D721Med (cell line): ENCODE results near the gene CDKN1C.

Source experiments
- DNase-seq: peaks from one replicate; pipeline ENCODE4 v3.0.0; 2011; ENCODE audit warnings: low spot score; ENCODE audit not compliant: insufficient read length
- FAIRE-seq: peaks from 2 replicates; lab custom pipeline; 2011; peaks lifted over from hg19 to GRCh38; lab: Jason Lieb, UNC
- TF ChIP-seq, protein P1 (sequence below): IDR thresholded peaks from 2 replicates; pipeline ENCODE4 v1.5.1; 2012; ENCODE audit warnings: mild to moderate bottlenecking, control low read depth; ENCODE audit not compliant: insufficient read depth; ENCODE audit errors: missing control alignments

The CDKN1C gene

DNA sequence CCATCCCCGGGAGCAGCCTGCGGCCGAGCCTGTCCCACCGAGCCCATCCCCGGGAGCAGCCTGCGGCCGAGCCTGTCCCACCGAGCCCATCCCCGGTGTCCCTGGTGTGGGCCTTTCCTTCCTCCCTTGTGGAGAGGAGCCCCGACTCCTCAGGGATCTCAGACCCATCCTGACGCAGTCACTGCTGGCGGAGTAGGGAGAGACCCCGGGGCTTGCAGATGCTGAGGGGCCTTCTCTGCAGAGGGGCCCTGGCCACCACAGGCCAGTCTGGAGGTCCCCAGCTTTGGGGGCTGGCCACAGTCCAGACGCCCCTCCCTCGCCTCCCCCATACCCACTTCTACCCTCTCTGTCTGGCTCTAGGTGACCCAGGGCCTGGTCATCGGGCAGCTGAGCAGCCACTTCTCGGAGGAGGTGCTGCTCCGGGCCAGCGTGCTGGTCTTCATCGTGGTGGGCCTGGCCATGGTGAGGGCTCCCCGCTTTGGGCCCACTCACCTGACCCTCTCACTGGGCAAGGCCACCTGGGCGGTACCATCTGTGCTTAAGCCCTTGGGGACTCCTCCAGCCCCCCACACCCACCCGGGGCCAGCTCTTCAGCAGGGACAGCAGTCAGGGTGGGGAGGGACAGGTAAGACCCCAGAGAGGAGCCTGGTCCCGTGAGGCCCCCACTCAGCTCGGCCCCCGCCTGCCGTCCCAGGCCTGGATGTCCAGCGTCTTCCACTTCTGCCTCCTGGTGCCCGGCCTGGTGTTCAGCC, 36.3 kb upstream of the CDKN1C start:
- FAIRE-seq (no peak), DNase-seq (no peak)
- TF ChIP-seq, protein P1, sequence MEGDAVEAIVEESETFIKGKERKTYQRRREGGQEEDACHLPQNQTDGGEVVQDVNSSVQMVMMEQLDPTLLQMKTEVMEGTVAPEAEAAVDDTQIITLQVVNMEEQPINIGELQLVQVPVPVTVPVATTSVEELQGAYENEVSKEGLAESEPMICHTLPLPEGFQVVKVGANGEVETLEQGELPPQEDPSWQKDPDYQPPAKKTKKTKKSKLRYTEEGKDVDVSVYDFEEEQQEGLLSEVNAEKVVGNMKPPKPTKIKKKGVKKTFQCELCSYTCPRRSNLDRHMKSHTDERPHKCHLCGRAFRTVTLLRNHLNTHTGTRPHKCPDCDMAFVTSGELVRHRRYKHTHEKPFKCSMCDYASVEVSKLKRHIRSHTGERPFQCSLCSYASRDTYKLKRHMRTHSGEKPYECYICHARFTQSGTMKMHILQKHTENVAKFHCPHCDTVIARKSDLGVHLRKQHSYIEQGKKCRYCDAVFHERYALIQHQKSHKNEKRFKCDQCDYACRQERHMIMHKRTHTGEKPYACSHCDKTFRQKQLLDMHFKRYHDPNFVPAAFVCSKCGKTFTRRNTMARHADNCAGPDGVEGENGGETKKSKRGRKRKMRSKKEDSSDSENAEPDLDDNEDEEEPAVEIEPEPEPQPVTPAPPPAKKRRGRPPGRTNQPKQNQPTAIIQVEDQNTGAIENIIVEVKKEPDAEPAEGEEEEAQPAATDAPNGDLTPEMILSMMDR: no peak

DNA sequence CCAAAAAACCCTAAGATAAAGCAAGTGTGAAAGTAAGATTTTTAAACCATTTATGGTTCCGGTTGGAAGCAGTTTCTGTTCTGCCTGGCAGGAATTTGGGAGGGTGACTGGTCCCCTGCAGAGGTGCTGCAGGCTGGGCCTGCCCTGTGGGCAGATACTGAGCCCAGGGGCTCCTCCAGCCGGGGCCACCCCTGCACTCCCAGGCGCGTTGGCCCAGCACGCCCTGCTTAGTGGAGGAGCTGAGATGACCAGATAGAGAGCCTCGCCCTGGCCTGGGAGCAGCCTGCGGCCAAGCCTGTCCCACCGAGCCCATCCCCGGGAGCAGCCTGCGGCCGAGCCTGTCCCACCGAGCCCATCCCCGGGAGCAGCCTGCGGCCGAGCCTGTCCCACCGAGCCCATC, 35.7 kb upstream of the CDKN1C start:
- FAIRE-seq (no peak), DNase-seq (no peak)
- TF ChIP-seq, protein P1: no peak

DNA sequence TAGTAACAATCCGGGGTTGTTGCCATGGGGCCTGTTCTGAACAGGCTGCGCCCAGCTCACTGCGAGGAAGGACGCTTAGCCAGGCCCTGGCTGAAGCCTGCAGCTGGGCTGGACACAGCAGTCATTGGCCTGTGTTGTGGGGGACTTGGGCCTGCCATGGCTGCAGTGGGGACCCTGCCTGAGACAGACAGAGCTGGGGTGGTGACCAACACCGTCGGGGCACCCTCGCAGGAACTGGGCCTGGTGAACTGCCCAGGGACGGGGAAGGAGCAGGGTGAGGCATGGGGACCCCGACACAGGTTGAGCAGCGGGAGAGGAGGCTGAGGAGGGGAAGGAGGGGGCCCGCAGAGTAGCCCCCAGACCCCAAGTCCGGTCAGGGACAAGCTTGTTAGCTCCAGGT, 34.8 kb upstream of the CDKN1C start:
- no peak for DNase-seq
- TF ChIP-seq, protein P1: no peak
- FAIRE-seq: no peak

DNA sequence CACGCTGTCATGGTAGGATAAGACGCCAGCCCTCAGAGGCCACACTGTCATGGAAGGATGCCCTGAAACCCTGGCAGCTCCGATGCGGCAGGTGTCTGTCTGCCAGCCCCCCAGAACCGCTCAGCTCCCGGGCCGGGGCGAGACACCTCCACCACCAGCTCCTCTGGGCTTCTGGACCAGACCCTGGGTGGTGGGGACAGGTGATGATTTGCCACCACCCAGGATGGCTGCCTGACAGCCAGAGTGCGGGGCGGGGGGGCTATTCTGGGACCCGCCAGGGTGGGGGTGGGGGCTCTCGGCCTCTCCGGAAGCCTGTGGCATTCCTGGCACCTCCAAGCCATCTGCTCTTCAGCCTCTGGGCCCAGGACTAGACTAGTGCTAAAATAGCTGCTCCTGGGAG, 34.3 kb upstream of the CDKN1C start:
- DNase-seq: no peak
- TF ChIP-seq, protein P1: no peak
- no peak for FAIRE-seq

DNA sequence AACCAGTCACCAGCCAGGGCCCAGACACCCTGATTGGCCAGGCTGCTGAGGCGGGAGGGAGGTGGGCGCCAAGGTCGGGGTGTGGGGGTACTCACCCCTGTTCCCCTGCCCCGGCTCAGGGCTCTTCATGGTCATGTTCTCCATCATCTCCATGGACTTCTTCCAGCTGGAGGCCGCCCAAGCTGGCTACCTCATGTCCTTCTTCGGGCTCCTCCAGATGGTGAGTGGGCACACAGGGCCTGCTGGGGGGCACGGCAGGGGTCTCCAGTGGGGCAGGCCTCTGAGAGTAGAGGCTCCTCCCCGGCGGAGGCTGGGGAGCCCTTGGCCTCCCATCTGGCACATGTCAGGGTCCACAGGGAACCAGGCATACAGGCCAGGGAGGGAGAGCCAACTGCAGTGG, 33.6 kb upstream of the CDKN1C start:
- TF ChIP-seq, protein P1: no peak
- FAIRE-seq (no peak), DNase-seq (no peak)

DNA sequence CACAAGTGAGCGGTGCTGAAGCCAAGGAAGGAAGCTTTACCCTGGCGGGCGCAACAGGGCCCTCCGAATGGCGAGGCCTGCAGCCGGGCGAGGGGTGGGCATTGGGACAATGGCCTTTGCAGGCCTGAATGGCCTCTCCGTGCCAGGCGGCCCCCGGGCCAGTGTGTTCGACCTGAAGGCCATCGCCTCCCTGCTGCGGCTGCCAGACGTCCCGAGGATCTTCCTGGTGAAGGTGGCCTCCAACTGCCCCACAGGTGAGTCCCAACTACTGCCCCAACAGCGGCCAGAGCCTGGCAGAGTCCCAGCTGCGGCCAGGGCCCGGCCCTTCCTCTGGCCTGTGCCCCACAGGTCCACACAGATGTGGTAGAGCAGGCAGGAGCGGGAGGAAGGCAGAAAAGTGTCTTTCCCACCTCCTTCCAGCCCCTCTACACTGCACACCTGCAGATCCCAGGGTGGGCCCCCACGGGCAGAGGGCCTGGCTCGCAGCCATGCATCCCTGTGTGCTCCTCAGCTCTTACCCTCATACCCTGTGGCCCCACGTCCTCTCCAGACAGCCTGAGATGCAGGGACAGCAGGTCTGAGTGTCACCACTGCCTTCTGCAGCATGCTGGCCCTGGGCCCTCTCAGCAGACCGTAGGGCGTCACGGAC, 32.4 kb upstream of the CDKN1C start:
- no peak for DNase-seq
- FAIRE-seq: no peak
- TF ChIP-seq, protein P1: no peak
